GM10847 (cell line): ENCODE measurements around the gene VEPH1.

Source experiments
- POLR2A ChIP-seq: IDR thresholded peaks from 2 replicates; pipeline ENCODE4 v1.6.1; 2011; ENCODE audit not compliant: insufficient read length; ENCODE audit errors: extremely low read depth

The VEPH1 gene

DNA sequence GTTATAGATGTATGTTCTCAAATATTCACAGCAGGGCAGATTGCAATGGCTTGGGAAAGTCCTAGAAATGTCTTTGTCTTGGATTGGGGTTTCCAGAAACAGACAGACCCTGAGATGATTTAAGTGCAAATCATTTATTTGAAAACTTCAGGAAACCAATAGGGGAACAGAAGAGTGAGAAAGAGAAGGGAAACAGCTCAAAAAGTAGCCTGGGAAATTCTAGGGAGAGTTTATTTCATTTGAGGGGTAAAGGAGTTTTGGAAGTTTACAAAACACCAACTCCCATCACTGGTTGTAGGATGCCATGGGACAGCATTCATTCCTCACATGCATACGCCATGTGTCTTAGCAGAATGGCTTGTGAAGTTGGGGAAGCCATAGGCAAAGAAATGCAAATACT, 98.8 kb downstream of the VEPH1 start:
- no peak for TF ChIP-seq POLR2A

DNA sequence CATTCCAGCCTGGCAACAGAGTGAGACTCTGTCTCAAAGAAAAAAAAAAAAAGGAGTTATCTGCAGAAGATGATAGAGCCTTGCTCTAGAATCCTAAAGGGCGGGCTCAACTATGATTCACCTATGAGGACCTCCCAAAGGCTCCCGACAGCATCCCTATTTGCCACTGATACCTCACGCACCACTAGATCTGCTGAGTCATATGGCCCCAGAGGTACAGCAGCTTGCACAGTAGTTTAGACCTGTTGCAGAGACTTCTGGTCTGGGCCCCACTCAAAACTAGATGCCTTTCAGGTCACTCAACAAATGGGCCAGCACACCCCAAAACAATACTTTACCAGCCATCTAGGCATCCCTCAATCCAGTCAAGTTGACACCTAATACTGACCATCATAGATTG, 104.6 kb downstream of the VEPH1 start:
- no peak for TF ChIP-seq POLR2A

DNA sequence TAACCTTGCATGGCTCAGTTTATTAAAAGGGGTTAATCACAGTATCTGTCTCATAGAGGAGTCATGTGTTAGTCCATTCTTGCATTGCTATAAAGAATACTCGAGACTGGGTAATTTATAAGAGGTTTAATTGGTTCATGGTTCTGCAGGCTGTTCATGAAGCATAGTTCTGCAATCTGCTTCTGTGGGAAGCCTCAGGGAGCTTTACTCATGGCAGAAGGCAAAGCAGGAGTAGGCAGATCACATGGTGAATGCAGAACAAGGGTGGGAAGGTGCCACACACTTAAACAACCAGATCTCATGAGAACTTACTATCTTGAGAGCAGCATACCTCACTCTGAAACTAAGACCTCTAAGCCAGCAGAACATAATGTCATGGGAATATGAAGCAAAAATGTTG, 108.8 kb downstream of the VEPH1 start:
- TF ChIP-seq POLR2A: no peak

DNA sequence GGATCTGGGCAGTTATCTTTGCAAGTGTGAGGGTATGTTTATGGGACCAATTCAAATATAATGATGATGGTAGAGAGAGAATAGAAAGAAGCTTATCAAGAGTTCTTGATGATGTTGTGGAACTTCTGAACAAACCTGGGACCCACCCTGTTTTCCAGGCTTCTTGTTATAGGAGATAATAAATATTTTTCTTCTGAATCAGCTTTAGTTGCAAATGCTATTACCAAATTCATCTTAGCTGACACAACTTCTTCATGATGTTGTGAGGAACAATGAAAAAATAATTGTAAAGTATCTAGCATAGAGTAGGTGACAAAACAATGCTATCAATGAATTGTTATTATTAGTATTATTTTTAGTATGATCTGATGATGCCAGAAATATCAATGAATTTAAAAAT, 110.1 kb downstream of the VEPH1 start:
- TF ChIP-seq POLR2A: no peak

DNA sequence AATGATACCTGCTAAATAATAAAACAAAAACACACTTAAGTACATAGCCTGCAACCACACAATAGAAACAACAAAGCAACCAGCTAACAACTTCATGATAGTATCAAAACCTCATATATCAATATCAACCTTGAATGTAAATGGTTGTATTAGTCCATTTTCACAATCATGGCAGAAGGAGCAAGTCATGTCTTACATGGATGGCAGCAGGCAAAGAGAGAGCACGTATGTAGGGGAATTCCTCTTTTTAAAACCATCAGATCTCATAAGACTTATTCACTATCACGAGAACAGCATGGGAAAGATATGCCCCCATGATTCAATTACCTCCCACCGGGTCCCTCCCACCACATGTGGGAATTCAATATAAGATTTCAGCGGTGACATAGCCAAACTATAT, 111.1 kb downstream of the VEPH1 start:
- TF ChIP-seq POLR2A: no peak

DNA sequence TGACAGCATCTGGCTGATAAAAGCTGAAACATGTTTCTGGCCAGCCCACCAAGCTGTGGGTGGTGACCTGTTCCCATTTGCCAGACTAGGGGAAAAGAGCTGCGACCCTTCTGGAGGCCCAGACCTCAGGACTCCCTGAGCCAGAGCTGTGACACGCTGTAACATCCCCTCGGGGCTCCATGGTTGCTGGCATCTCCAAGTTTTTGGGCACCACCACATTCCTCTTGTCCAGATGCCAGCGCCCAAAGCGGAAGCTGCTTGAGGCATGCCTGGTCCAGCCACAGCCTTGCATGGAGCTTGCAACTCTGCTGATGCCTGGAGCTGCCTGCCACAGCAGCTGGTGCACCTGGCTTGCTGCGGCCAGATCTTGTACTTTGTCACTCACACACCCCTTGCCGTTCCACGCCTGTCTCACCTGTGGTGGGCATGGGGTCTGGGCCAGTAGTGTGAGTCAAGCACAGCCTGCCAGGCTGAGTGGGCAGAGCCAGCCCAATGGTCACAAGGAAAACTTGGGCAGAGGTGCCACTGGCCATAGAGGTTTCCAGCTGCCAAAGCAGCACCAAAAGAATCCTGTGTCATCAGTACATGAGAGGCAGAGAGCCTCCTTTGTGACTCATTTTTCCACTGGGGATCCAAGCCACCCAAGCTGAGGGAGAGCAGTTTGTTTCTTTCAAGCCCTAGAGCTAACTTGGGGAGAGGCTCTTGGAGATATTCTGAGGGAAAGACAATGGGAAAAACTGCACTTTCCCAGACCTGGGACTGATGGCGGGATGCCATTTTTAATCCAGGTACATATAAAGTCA, 112.3 kb downstream of the VEPH1 start:
- no peak for TF ChIP-seq POLR2A

DNA sequence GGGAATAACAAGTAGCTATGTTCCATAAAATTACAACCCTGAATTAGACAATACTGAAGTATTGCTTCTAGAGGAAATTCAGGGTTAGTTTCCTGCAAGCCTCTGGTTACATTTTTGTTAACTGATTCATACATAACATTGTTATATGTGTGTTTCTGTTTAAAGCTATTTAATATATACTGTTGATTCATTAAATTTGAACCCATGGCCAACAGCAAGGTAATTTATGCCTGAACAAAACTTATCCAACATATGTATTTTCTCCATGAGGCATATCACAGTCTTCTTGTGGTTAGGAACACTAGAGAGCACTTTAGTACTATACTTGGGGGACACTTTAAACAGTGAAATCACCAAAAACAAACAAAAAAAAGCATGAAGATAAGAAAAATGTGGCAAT, 114.2 kb downstream of the VEPH1 start:
- TF ChIP-seq POLR2A: no peak

DNA sequence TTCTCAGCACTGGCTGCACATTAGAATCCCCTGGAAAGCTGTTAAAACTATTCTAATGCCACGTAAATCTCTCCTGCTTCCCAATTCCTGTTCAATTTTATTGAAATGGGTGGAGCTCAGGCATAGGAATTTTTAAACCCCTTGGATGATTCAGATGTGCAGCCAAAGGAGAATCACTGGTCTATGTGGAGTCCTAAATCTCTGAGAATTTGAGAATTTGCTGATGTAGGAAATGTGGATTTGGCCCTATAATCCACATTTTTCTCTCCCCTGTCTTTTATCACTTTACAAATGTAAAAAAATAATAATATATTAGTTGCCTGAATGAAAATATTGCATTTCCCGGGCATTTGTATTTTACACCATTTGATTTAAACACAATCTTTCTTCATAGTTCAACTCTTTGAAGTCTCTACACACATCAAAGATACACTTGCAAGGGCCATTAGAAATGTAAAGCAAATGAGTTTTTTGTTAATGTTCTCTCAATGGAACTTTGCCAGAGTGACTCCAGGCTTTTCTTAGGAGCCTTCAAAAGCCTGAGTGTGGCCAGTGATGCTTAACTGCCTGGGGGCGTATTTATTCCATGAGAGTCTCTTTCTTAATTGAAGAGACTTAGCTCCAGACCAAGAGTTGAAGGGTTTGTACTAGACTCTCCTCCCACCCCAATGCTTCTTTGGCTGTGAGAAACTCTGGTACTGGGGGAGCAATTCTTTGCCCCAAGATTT, 115.3 kb downstream of the VEPH1 start:
- no peak for TF ChIP-seq POLR2A

DNA sequence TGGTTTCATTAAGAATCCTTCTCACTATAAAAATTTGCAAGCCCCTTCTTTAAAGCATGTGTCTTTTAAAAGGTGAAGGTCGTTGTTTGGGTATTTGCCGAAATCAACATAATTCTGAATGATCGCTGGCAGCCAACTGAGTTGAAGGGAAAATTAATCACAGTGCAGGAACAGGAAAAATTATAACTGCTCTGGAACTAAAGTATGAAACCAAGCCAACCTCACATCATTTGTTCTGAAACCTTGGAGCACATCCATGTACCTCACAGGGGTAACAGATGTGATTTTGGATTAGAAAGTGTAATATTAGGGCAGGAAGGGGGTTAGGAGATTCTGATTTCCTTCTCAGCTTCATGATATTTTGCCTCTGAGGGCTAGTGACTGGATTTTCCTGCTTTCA, 118.7 kb downstream of the VEPH1 start:
- no peak for TF ChIP-seq POLR2A

DNA sequence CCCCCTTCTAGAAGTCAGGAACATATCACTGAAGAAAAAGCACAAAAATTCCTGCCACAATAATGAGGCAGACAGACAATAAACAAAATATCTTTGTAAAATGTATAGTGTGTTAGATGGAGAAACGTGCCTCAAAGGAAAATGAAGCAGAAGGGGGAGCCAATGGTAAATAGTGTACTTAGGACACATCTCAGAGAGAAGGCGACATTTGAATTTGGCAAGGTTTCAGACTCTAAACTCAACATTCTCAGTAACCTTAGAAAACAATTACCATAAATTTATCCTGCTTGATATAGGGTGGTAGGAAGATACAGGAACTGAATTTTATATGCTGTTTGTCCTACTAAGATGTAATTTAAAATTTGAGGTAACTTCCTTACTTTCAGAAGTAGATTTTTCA, 119.2 kb downstream of the VEPH1 start:
- no peak for TF ChIP-seq POLR2A

DNA sequence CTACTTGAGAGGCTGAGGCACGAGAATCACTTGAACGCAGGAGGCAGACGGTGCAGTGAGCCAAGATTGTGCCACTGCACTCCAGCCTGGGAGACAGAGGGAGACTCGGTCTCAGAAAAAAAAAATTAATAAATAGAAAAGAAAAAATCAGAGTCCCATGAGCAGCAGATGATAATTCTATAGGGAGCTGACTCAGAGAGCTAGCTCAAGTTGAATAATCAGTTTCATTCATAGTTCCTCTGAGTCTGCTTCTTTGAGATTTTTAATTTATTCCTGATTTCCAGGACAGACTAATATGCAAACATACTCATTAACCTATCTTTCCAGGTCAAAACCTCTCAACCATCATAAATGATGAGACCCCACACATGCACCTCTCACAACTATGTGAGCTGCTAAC, 121.6 kb downstream of the VEPH1 start:
- TF ChIP-seq POLR2A: no peak

DNA sequence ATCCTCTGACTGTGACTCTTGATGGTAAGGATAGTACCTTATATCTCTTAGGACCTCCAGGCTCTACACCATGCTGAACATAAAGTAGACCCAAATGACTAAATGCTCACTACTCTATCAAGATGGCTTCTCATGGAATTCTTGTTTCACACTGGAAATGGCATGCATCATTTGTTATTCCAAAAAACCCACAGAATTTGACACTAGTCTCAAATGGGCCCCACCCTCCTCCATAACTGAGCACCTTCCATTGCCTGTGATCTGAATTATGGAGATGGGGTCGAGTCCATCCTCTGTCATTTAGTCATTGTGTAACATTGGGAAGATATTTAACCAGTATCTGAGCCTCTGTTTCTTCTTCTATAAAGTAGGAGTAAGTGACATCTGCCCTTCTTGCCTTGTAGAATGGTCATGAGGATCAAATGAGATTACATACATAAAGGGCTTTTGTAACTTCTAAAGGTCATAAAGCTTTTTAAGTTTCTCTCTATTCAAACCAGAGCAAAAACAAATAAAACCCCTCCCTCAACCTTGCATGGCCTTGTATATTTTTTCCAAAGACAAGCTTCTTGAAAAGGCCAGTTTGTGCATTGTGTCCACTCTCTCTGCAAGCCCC, 123.6 kb downstream of the VEPH1 start:
- TF ChIP-seq POLR2A: no peak

DNA sequence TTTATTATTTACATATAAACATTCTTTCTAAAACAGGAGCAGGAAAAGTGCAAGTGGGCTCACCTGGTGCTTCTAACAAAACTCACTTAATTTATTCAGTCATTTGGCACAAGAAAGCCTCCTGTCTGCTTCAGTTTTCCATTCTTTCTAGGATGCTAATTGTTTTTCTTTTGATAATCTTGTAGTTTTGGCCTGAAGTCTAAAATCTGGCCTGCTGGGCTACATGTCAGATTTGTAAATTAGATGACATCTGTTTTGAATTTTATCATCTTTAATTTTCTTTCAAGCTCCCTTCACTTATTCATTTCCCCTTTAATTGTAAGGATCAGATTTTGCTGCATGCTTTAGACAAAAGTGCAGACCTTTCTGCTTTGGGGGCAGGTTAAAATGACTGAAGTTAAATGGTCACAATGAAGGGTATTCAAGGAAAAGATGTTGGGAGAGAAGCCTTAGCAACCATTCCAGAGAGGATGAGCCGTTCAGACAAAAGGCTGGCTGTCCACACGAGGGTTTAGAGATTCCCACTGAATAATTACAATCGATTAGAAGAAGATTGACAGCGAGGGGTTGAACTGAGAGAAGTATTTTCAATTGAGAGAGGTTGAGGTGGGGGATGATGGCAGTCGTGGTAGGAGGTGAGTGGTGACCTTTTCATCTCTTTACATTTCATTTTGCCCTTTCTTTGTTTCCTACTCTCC, 126.5 kb downstream of the VEPH1 start:
- TF ChIP-seq POLR2A: no peak

DNA sequence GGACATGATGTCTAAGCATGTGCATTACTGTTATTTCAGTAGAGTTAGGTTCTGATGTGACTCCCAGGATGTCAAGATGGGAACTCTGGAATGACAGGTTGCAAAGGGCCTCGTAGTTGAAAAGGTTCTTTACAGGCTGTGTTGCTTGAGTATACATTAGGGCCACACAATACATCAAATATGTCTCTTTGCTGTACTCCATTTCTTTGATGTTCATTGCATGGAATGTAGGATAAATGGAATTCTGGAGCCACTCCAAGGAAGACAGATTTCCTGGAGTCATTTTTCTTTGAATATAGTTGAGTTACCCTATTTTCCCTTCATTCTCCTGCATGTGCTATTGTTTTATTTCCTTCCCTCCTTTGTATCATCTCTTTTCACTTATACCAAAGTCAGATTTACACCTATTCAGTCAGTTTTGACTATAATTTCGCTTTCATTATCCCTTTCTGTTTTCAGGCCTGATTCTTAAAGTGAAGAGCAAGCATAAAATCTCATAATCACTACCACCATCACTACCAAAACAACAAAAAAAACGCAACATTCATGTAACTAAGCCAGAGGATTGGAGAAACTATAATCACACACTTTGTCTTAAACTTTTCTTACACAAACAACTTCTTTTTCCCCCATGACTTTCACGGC, 127.8 kb downstream of the VEPH1 start:
- TF ChIP-seq POLR2A: no peak

DNA sequence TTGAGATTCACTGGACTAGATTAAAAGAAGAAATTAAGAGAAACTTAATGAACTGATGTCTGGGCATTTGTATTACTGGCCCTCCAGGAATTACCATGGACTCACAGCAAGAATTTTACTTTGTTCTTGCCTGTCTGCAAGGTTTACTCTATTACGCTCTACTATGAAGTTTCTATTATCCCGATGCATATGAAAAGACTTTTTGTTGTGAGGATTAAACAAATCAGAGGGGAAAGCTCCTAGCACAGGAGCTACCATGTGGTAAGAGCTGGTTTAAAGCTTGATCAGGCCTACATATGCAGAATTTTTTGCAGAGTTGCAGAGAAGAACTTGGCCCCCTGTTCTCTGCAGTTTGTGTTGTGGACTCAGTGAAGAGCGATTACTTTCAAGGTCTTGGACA, 128.3 kb downstream of the VEPH1 start:
- TF ChIP-seq POLR2A: no peak
